Activated CD8-positive, alpha-beta T cell treated with anti-CD3 and anti-CD28 coated beads for 36 hours (primary cell): Measurements from ENCODE around the gene MICAL3. TPM values are rescaled to one million over a fixed set of nuclear protein-coding genes. Genes with fewer than 3 reads are reported as not detected.

Experiments used
- ATAC-seq: fragments of 200-7000 bp; cut with Tn5 transposase; one replicate; pipeline ENCODE4 v1.10.0; 2021; ENCODE audit warnings: mild to moderate bottlenecking, moderate library complexity
- CTCF ChIA-PET: fragments of 350-600 bp; sonication (Branson Sonifier 250); formaldehyde crosslinking; loops from one replicate; lab custom pipeline; 2021; ENCODE audit warnings: antibody characterized with exemption; lab: Charles Lee
- POLR2A ChIA-PET: fragments of 350-600 bp; sonication (Branson Sonifier 250); formaldehyde crosslinking; loops from one replicate; lab custom pipeline; 2021; ENCODE audit warnings: antibody characterized with exemption; lab: Charles Lee
- DNase-seq: peaks from one replicate; pipeline ENCODE4 v3.0.0-alpha.2; 2020
- H3K27ac Mint-ChIP-seq: one replicate; pipeline ENCODE4 v1.8.0; 2021; ENCODE audit warnings: mild to moderate bottlenecking, mixed read lengths
- H3K27me3 Mint-ChIP-seq: one replicate; pipeline ENCODE4 v1.8.0; 2021; ENCODE audit warnings: mixed read lengths
- H3K36me3 Mint-ChIP-seq: one replicate; pipeline ENCODE4 v1.8.0; 2021; ENCODE audit warnings: low read depth, mixed read lengths
- H3K4me1 Mint-ChIP-seq: one replicate; pipeline ENCODE4 v1.8.0; 2021; ENCODE audit warnings: low read depth, mixed read lengths
- H3K4me3 Mint-ChIP-seq: one replicate; pipeline ENCODE4 v1.8.0; 2021; ENCODE audit warnings: mild to moderate bottlenecking, moderate library complexity, mixed read lengths
- H3K9me3 Mint-ChIP-seq: one replicate; pipeline ENCODE4 v1.8.0; 2021; ENCODE audit warnings: mixed read lengths
- CTCF ChIP-seq: fragments of 200-600 bp; IDR thresholded peaks from one replicate; pipeline ENCODE4 v1.8.0; 2022; ENCODE audit warnings: antibody characterized with exemption, mild to moderate bottlenecking
- intact Hi-C: fragments of 100-400 bp; cut with micrococcal nuclease; formaldehyde crosslinking; loops from one replicate; pipeline ENCODE4 v1.10.0; 2022
- total RNA-seq, 2 experiments: library from RNA; stranded (reverse); gene quantifications; one replicate each; pipeline ENCODE4 v1.2.3, GENCODE V29; 2021

MICAL3 gene
- total RNA-seq, 2 experiments from 2014 or later, result 31.6 to 32.4 TPM

DNA sequence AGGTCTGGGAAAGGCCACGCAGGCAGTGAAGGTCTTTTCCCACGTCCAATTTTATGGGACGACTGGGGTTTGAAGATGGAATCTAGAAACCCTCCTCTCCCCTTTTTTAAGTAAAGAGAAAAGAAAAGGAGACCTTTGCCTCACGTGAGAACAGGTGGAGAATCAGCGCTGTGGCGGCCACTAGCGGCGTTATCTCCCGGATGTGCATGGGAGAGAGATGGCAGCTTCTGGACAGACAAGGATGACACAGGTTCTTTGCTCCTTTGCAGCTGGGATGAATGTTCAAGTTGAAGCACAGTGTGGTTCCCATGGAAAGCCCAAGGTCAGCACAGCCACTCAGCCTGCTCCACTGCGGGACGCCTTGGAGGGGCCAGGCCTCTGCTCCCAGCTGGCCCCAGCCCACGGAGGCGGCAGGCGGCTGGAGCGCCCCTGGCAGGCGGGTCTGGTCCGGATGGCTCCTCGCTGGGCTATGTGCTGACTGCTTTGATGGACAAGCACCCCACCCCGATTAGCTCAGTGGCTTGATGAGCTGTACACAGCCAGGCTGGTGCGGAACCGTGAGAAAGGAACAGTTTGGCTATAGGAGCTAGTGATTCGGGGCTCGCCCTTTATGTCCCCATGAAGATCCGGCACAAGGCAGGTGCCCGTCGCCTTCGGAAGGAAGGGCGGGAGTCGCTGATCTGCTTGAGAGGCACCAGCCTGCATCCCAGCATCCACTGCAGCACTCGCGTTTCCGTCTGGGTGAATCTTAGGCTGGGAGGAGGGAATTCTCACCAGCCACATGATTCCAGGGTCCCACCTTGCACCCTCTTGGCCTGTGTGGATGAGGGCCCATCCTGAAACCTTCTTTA is 235.6 kb downstream of the MICAL3 start:
- CTCF ChIA-PET, result interaction anchor here (8.4 kb wide), 1 partner anchor 47 kb away, joined by 137 read pairs; no protein-coding TSS in a partner anchor

DNA sequence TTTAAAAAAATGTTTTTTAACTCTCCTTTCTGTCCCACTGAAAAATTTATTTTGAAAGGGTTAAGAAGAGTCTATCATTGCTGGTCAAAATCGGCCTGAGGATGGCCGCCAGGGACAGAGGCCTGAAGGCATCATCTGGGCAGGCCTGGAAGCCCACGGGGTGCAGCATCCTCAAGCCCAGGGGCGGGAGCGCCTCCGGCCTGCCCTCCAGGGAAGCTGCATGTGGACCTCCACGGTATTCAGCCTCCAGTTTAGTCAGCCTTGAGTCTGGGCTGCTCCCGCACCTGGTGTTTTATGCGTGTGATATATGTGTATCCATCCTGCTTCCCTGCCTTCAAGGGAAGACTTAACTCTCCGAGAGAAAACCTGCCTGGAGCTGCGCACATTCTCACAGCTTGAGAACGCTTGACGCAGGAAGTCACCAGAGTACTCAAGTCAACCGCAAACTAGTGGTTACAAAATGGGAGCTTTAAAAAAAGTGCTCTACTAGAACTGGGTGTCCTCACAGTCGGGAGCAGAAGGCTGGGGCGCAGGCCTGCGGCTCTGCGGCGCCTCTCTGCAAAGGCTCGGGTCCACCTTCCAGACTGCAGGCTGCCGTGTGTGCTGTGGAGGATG is 236.5 kb downstream of the MICAL3 start:
- Mint-ChIP-seq H3K9me3 (no peaks in the 10 kb centered on the region), H3K4me3 (no peak overlapping the region), H3K36me3 (no peaks in the 10 kb centered on the region), H3K4me1 (no peaks in the 10 kb centered on the region), H3K27me3 (no peaks in the 10 kb centered on the region), H3K27ac (no peak overlapping the region)
- ChIA-PET POLR2A (interaction anchor here (0.7 to 1.9 kb wide), 2 partner anchors 20 to 32 kb away, joined by 3 to 5 read pairs; no protein-coding TSS in a partner anchor), CTCF (interaction anchor here (0.7 to 8.4 kb wide), 3 partner anchors 15 to 46 kb away, joined by 3 to 137 read pairs (median 4); no protein-coding TSS in a partner anchor)
- intact Hi-C loops, result no loop called here
- TF ChIP-seq CTCF, result no peak
- no peak for DNase-seq
- ATAC-seq, result no peak

More for the DNA sequence above, 235.6 kb downstream of the MICAL3 start:
- Mint-ChIP-seq H3K4me1 (no peaks in the 10 kb centered on the region), H3K27ac (no peak overlapping the region), H3K36me3 (no peaks in the 10 kb centered on the region), H3K9me3 (no peaks in the 10 kb centered on the region), H3K4me3 (no peak overlapping the region), H3K27me3 (no peaks in the 10 kb centered on the region)
- no peak for TF ChIP-seq CTCF
- ATAC-seq (no peak), DNase-seq (no peak)
- intact Hi-C loops, result no loop called here
- POLR2A ChIA-PET, result no interaction called here

DNA sequence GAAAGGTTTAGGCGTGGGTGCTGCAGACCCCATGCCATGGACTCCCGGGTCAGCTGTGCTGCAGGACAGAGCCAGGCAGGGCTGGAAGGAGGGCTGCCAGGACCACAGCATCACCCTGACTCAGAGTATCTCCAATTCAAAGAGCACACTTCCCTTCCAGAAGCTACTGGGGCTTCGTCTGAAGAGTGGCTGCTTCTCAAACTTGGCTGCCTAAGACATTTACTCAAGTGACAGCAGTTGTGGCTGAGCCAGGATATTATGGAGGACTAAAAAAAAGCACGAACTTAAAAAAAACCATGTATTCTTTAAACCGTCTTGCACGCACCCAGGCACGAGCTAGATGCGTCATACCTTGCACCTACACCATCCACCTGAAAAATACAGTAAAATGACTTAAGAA is 237.1 kb downstream of the MICAL3 start:
- peaks cover 3% of the 10 kb centered on the region for H3K4me1 Mint-ChIP-seq
- ChIA-PET CTCF (interaction anchor here (0.5 to 8.4 kb wide), 7 partner anchors 16 to 289 kb away, joined by 3 to 137 read pairs (median 16); no protein-coding TSS in a partner anchor), POLR2A (interaction anchor here (1.9 kb wide), 1 partner anchor 20 kb away, joined by 5 read pairs; no protein-coding TSS in a partner anchor)
- DNase-seq, result no peak
- H3K4me3 Mint-ChIP-seq, result no peak overlapping the region
- intact Hi-C loops, result no loop called here
- H3K36me3 Mint-ChIP-seq, result no peaks in the 10 kb centered on the region
- no peak overlapping the region for H3K27ac Mint-ChIP-seq
- H3K9me3 Mint-ChIP-seq, result no peaks in the 10 kb centered on the region
- H3K27me3 Mint-ChIP-seq, result no peaks in the 10 kb centered on the region
- no peak for TF ChIP-seq CTCF
- ATAC-seq, result no peak

DNA sequence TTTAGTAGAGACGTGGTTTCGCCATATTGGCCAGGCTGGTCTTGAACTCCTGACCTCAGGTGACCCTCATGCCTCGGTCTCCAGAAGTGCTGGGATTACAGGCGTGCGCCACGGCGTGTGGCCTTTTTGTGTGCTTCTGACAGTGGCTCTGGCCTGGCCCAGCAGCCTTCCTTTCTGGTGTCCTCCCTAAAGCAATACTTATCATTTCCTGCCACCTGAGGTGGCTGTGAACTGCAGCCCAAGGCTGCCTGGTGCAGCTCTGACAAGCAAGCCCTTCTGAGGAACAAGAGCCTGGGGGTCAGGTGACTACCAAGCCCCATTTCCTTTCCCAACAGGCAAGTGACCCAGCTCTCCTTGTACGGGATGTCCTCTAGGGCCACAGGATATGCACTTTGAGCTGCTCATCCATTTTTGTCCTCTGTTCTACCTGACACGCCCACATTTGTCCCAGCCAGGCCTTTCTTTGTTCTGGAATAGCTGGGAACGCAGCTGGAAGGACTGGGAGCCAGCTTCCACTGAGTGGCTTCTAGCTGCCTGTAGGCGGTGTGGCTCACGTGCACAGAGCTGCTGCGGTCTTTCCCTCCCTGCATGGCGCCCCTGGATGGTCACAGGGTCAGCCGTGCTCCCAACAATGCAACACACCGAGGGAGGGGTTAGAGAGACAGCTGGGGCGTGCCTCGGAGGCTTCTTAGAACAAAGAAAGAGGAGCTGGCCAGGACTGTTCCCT is 237.8 kb downstream of the MICAL3 start:
- ChIA-PET CTCF (interaction anchor here (0.5 to 8.4 kb wide), 9 partner anchors 9 to 289 kb away, joined by 3 to 137 read pairs (median 11); no protein-coding TSS in a partner anchor), POLR2A (interaction anchor here (1.9 kb wide), 1 partner anchor 19 kb away, joined by 5 read pairs; no protein-coding TSS in a partner anchor)
- Mint-ChIP-seq H3K27ac (no peak overlapping the region), H3K36me3 (no peaks in the 10 kb centered on the region), H3K4me1 (peaks cover 10% of the 10 kb centered on the region), H3K9me3 (no peaks in the 10 kb centered on the region), H3K27me3 (no peaks in the 10 kb centered on the region), H3K4me3 (no peak overlapping the region)
- no peak for ATAC-seq
- no peak for TF ChIP-seq CTCF
- DNase-seq, result no peak
- intact Hi-C loops, result no loop called here
